HCT116 (cell line): ENCODE measurements around the gene SNIP1. TPM values are rescaled to one million over a fixed set of nuclear protein-coding genes. Genes with fewer than 3 reads are reported as not detected.

Source experiments
- ATAC-seq: fragments of 200-7000 bp; cut with Tn5 transposase; 2 replicates; pipeline ENCODE4 v1.9.1; 2020; ENCODE audit warnings: mild to moderate bottlenecking, moderate library complexity
- BruUV-seq: library from RNA; stranded (reverse); fragments of 400-500 nt; replicated peaks from 2 replicates; lab custom pipeline; 2021; lab: Mats Ljungman, UMichigan
- CTCF ChIA-PET: fragments of 300-600 bp; sonication (Branson Sonifier 250); formaldehyde crosslinking; loops from one replicate; lab custom pipeline; 2021; ENCODE audit warnings: antibody characterized with exemption; lab: Charles Lee
- POLR2A ChIA-PET: fragments of 300-600, 350-600 bp; sonication (Branson Sonifier 250); formaldehyde crosslinking; loops from one replicate; lab custom pipeline; 2021; ENCODE audit warnings: antibody characterized with exemption; lab: Charles Lee
- RAD21 ChIA-PET, 2 experiments: fragments of 300-600 bp; sonication (Branson Sonifier 250); formaldehyde crosslinking; loops; one replicate each; lab custom pipeline; 2023; ENCODE audit warnings: low total read pairs in 2 of 2; ENCODE audit not compliant: uncharacterized antibody in 2 of 2, unreplicated experiment in 2 of 2, low non-redundant PET in 1 of 2; lab: Charles Lee
- DNase-seq: peaks from one replicate; pipeline ENCODE4 v3.0.0-alpha.2; 2010; ENCODE audit warnings: low read depth, low spot score
- H2AFZ ChIP-seq: fragments of 200-600 bp; shearing (Covaris generic), sonication (generic); 2 replicates; pipeline ENCODE4 v1.6.1; 2017; ENCODE audit warnings: low read depth, mixed run types, mixed read lengths, antibody characterized with exemption, low read length; ENCODE audit not compliant: poor library complexity, severe bottlenecking
- H3K27ac ChIP-seq: 2 replicates; pipeline ENCODE4 v1.5.1; 2012; ENCODE audit warnings: low read depth, low read length
- H3K27me3 ChIP-seq: fragments of 200-600 bp; sonication (generic); 2 replicates; pipeline ENCODE4 v1.6.1; 2016; ENCODE audit warnings: mixed run types, low read length, mixed read lengths; ENCODE audit not compliant: insufficient read depth
- H3K36me3 ChIP-seq, 2 experiments: fragments of 200-500 bp in 1 of 2; fragments of 200-600 bp in 1 of 2; sonication (Bioruptor generic) in 1 of 2; sonication (generic) in 1 of 2; 2 replicates each; pipeline versions ENCODE4 v1.5.1 to v1.6.1; 2014 to 2016; ENCODE audit warnings: low read length in 2 of 2, inconsistent platforms in 1 of 2, mixed read lengths in 1 of 2, mixed run types in 1 of 2; ENCODE audit not compliant: insufficient read depth in 2 of 2, control insufficient read depth in 1 of 2
- H3K4me1 ChIP-seq, 2 experiments: fragments of 200-600 bp in 1 of 2; sonication (generic) in 1 of 2; 2 replicates each; pipeline versions ENCODE4 v1.5.1 to v1.6.1; 2012 to 2017; ENCODE audit warnings: low read length in 2 of 2, inconsistent platforms in 1 of 2, mild to moderate bottlenecking in 1 of 2, mixed read lengths in 1 of 2, mixed run types in 1 of 2, moderate library complexity in 1 of 2; ENCODE audit not compliant: insufficient read depth in 2 of 2, control insufficient read depth in 1 of 2
- H3K4me2 ChIP-seq: fragments of 200-600 bp; sonication (generic); 2 replicates; pipeline ENCODE4 v1.6.1; 2017; ENCODE audit warnings: mixed run types, low read length, mixed read lengths
- H3K4me3 ChIP-seq, 2 experiments: fragments of 200-600 bp in 1 of 2; sonication (generic) in 1 of 2; replicated peaks in 1 of 2; 2 replicates each; pipeline ENCODE4 v1.5.1; 2011 to 2016; ENCODE audit warnings: low read length in 2 of 2, control low read depth in 1 of 2, low read depth in 1 of 2, mild to moderate bottlenecking in 1 of 2, mixed read lengths in 1 of 2, mixed run types in 1 of 2
- H3K79me2 ChIP-seq: fragments of 200-600 bp; sonication (generic); 2 replicates; pipeline ENCODE4 v1.6.1; 2017; ENCODE audit warnings: mild to moderate bottlenecking, mixed run types, low read length, moderate library complexity, mixed read lengths; ENCODE audit not compliant: insufficient read depth
- H3K9ac ChIP-seq: fragments of 200-600 bp; sonication (generic); 2 replicates; pipeline ENCODE4 v1.6.1; 2016; ENCODE audit warnings: low read length, mixed read lengths
- H3K9me2 ChIP-seq: fragments of 200-600 bp; sonication (generic), shearing (Covaris generic); 2 replicates; pipeline ENCODE4 v1.6.1; 2017; ENCODE audit warnings: mixed run types, mild to moderate bottlenecking, moderate library complexity; ENCODE audit not compliant: insufficient read depth
- H3K9me3 ChIP-seq, 2 experiments: fragments of 200-500 bp in 1 of 2; fragments of 200-600 bp in 1 of 2; sonication (Bioruptor generic) in 1 of 2; sonication (generic) in 1 of 2; 2 replicates each; pipeline ENCODE4 v1.6.1; 2014 to 2017; ENCODE audit warnings: low read length in 2 of 2, mixed read lengths in 2 of 2, inconsistent platforms in 1 of 2, low read depth in 1 of 2, mild to moderate bottlenecking in 1 of 2, mixed run types in 1 of 2, moderate library complexity in 1 of 2; ENCODE audit not compliant: control insufficient read depth in 1 of 2, insufficient read depth in 1 of 2
- H4K20me1 ChIP-seq: fragments of 200-600 bp; sonication (generic), shearing (Covaris generic); 2 replicates; pipeline ENCODE4 v1.6.1; 2017; ENCODE audit warnings: mixed run types, mild to moderate bottlenecking, moderate library complexity; ENCODE audit not compliant: insufficient read depth
- CBX3 ChIP-seq: IDR thresholded peaks from 2 replicates; pipeline ENCODE4 v1.6.1; 2012; ENCODE audit warnings: low read depth
- CEBPB ChIP-seq: IDR thresholded peaks from 2 replicates; pipeline ENCODE4 v1.6.1; 2012; ENCODE audit warnings: low read depth
- ELF1 ChIP-seq: IDR thresholded peaks from 2 replicates; pipeline ENCODE4 v1.6.1; 2012; ENCODE audit warnings: low read depth, borderline replicate concordance
- EZH2 ChIP-seq: fragments of 200-600 bp; sonication (generic); IDR thresholded peaks from 2 replicates; pipeline ENCODE4 v1.6.1; 2017; ENCODE audit warnings: antibody characterized with exemption, mixed run types
- EZH2phosphoT487 ChIP-seq: fragments of 200-600 bp; IDR thresholded peaks from 2 replicates; pipeline ENCODE4 v1.6.1; 2018; ENCODE audit warnings: antibody characterized with exemption, borderline replicate concordance
- JUND ChIP-seq: IDR thresholded peaks from 2 replicates; pipeline ENCODE4 v1.6.1; 2012
- POLR2AphosphoS5 ChIP-seq: IDR thresholded peaks from 2 replicates; pipeline ENCODE4 v1.6.1; 2011; ENCODE audit warnings: mild to moderate bottlenecking, low read depth, low read length, moderate library complexity
- RAD21 ChIP-seq: IDR thresholded peaks from 2 replicates; pipeline ENCODE4 v1.6.1; 2012; ENCODE audit warnings: low read depth, mild to moderate bottlenecking
- SIN3A ChIP-seq: IDR thresholded peaks from 2 replicates; pipeline ENCODE4 v1.6.1; 2012; ENCODE audit warnings: low read depth
- SP1 ChIP-seq: IDR thresholded peaks from 2 replicates; pipeline ENCODE4 v1.6.1; 2012; ENCODE audit warnings: low read depth
- SRF ChIP-seq: IDR thresholded peaks from 2 replicates; pipeline ENCODE4 v1.6.1; 2012; ENCODE audit warnings: low read depth
- TCF7L2 ChIP-seq: IDR thresholded peaks from 2 replicates; pipeline ENCODE4 v1.7.0; 2011; ENCODE audit warnings: borderline replicate concordance, inconsistent platforms; ENCODE audit not compliant: insufficient read depth, insufficient read length; ENCODE audit errors: extremely low read depth
- YY1 ChIP-seq: IDR thresholded peaks from 2 replicates; pipeline ENCODE4 v1.6.1; 2011; ENCODE audit warnings: low read length, low read depth, moderate library complexity, mild to moderate bottlenecking; ENCODE audit not compliant: insufficient replicate concordance; ENCODE audit errors: extremely low read depth
- intact Hi-C: fragments of 100-400 bp; cut with micrococcal nuclease; formaldehyde crosslinking; loops from 2 replicates; pipeline ENCODE4 v1.10.0; 2022
- total RNA-seq: library from RNA; stranded (reverse); gene quantifications from one replicate; pipeline ENCODE4 v1.2.1, GENCODE V29; 2021; ENCODE audit not compliant: unreplicated experiment
- TF ChIP-seq, protein P1 (sequence below): IDR thresholded peaks from 2 replicates; pipeline ENCODE4 v1.6.1; 2011; ENCODE audit warnings: mild to moderate bottlenecking, low read length, moderate library complexity; ENCODE audit not compliant: insufficient replicate concordance; ENCODE audit errors: extremely low read depth
- TF ChIP-seq, protein P2 (sequence below): IDR thresholded peaks from 2 replicates; pipeline ENCODE4 v1.6.1; 2012
- TF ChIP-seq, protein P3 (sequence below), 3 experiments: fragments of 200-600 bp in 1 of 3; sonication (generic) in 1 of 3; IDR thresholded peaks in 2 of 3; conservative IDR thresholded peaks in 1 of 3; 2 replicates each; pipeline ENCODE4 v1.5.1; 2012 to 2017; ENCODE audit warnings: low read depth in 2 of 3, low read length in 2 of 3, antibody characterized with exemption in 1 of 3, borderline replicate concordance in 1 of 3, control low read depth in 1 of 3, mild to moderate bottlenecking in 1 of 3, mixed read lengths in 1 of 3, mixed run types in 1 of 3, moderate library complexity in 1 of 3; ENCODE audit not compliant: insufficient read depth in 1 of 3

SNIP1 gene
- total RNA-seq, 1 experiment from 2014 or later = 18.8 TPM

DNA sequence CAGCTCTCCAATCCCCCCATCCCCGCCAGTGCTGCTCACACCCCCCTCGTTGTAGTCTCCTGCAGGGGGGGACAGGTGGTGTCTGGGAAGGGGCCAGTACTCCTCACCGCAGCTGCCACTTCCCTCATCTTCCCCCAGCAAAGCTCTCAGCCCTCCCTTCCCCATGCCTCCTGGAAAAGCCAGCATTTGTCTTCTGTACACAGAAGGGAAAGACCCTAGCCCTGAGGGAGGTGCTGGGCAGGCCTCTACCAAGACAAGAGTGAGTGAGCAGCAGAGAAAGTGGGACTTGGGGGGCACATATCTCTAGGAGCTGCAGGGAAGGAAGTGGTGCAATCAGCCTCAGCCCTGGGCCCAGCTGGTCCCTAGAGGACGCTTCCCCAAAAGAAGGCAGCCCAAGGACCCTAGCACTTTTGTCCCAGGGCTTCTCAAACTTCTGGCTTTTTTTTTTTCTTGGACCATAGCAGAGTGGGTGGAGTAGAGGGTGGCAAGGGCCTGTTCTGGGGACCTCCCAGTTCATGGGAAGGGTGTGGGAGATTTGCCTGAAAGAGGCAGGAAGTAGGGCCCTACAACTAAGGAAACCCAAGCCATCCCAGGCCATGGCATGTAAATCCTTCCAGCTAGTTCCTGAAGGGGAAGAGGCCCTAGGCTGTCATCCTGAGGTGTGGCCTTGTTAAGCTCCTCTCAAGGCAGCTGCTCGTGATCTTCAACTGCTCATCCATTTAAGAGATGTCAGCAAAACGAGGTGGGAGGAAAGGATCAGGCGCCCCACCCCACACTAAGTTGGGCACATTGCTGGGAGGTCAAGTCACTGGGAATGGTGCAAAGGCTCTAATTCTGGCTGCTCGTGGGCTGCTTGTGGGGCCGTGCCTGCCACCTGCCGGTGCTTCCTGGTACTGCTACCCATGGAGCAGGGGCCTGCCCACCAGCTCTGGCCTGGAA, 67.1 kb downstream of the SNIP1 start (continued):
- TF ChIP-seq, protein P1, sequence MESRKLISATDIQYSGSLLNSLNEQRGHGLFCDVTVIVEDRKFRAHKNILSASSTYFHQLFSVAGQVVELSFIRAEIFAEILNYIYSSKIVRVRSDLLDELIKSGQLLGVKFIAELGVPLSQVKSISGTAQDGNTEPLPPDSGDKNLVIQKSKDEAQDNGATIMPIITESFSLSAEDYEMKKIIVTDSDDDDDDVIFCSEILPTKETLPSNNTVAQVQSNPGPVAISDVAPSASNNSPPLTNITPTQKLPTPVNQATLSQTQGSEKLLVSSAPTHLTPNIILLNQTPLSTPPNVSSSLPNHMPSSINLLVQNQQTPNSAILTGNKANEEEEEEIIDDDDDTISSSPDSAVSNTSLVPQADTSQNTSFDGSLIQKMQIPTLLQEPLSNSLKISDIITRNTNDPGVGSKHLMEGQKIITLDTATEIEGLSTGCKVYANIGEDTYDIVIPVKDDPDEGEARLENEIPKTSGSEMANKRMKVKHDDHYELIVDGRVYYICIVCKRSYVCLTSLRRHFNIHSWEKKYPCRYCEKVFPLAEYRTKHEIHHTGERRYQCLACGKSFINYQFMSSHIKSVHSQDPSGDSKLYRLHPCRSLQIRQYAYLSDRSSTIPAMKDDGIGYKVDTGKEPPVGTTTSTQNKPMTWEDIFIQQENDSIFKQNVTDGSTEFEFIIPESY = no peak
- TF ChIP-seq RAD21 (peak; percentile 95), POLR2AphosphoS5 (no peak), CEBPB (no peak), SIN3A (no peak), EZH2 (no peak), CBX3 (no peak), JUND (no peak), EZH2phosphoT487 (no peak)

DNA sequence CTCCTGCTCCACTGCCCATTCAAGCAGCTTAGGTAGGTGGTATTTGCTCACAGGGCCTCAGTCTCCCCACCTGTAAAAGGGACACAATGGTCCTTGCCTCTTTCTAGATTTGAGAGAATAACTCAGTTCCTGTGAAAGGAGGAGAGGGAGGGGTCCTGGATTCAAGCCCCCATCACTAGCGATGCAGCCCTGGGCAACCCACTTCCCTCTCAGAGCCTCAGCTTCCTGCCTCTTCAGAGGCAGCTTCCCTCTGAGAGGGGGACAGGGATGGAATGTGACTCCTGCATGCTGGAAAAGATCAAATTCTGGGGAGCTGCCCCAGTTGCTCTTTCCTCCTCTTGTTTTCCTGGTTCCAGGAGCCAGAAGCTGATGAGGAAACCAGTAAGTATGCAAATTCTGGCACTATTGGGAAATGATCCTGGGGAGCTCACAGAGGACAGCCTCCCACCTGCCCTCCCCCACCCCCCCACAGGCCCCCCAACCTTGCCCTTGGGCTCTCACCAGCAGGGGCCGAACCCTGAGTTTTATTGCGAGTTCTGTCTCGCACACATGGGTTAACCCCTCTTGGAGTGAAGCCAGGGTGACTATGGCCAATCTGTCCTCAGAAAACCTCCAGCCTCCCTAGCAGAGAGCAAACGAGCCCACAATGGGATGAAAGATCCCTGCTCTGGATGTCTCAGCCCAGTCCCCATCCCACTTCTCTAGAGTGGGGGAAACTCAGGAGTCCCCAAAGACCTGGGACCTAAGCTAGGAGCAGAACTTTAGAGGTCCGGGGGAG, 68.0 kb downstream of the SNIP1 start:
- H4K20me1 ChIP-seq = no peaks in the 10 kb centered on the region
- DNase-seq = no peak
- H2AFZ ChIP-seq = no peak overlapping the region
- H3K79me2 ChIP-seq = peaks cover 3% of the 10 kb centered on the region; the same call in 1 of the 2 replicates
- H3K4me2 ChIP-seq = no peak overlapping the region
- ChIA-PET POLR2A (interaction anchor here (1.2 to 4.7 kb wide), 2 partner anchors 9 to 10 kb away, joined by 4 to 34 read pairs; partner anchors contain the start of gene ZC3H12A), RAD21 (interaction anchor here in 1 of 2 experiments (1.6 kb wide), 1 partner anchor 28 kb away, joined by 8 read pairs; no protein-coding TSS in a partner anchor), CTCF (interaction anchor here (1.8 to 4.7 kb wide), 3 partner anchors 10 to 32 kb away, joined by 12 to 62 read pairs (median 59); partner anchors contain the start of gene ZC3H12A)
- H3K4me3 ChIP-seq = no peak overlapping the region
- no TSS peak for BruUV-seq
- no peaks in the 10 kb centered on the region for H3K9me3 ChIP-seq
- no peak for ATAC-seq
- no peak overlapping the region for H3K27ac ChIP-seq
- no peak overlapping the region for H3K9ac ChIP-seq
- TF ChIP-seq, protein P2, sequence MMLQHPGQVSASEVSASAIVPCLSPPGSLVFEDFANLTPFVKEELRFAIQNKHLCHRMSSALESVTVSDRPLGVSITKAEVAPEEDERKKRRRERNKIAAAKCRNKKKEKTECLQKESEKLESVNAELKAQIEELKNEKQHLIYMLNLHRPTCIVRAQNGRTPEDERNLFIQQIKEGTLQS = no peak
- no peak for TF ChIP-seq TCF7L2
- TF ChIP-seq CEBPB = no peak
- TF ChIP-seq YY1 = no peak
- TF ChIP-seq, protein P3, sequence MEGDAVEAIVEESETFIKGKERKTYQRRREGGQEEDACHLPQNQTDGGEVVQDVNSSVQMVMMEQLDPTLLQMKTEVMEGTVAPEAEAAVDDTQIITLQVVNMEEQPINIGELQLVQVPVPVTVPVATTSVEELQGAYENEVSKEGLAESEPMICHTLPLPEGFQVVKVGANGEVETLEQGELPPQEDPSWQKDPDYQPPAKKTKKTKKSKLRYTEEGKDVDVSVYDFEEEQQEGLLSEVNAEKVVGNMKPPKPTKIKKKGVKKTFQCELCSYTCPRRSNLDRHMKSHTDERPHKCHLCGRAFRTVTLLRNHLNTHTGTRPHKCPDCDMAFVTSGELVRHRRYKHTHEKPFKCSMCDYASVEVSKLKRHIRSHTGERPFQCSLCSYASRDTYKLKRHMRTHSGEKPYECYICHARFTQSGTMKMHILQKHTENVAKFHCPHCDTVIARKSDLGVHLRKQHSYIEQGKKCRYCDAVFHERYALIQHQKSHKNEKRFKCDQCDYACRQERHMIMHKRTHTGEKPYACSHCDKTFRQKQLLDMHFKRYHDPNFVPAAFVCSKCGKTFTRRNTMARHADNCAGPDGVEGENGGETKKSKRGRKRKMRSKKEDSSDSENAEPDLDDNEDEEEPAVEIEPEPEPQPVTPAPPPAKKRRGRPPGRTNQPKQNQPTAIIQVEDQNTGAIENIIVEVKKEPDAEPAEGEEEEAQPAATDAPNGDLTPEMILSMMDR (IDR thresholded peaks at IDR 0.05 in 2 of 3, conservative IDR thresholded peaks at IDR 0.05 in 1 of 3; ENCODE audit: borderline replicate concordance in 1 of 3, insufficient read depth in 1 of 3, low read depth in 2 of 3, low read length in 2 of 3) = no peak
- no peak for TF ChIP-seq ELF1
- no peak for TF ChIP-seq EZH2
- no peak for TF ChIP-seq SP1
- TF ChIP-seq SRF = no peak
- H3K36me3 ChIP-seq = peaks cover 10 to 34% of the 10 kb centered on the region in 2 experiments; a peak in 3 of 4 replicates
- H3K4me1 ChIP-seq = peaks cover 0 to 9% of the 10 kb centered on the region in 2 experiments; a peak in 2 of 4 replicates
- no peaks in the 10 kb centered on the region for H3K27me3 ChIP-seq
- no peaks in the 10 kb centered on the region for H3K9me2 ChIP-seq
- intact Hi-C loops = no loop called here
